ENCODE data around the gene MTUS2. TPM values are rescaled to one million over a fixed set of nuclear protein-coding genes. Genes with fewer than 3 reads are reported as not detected.

Gene MTUS2
- total RNA-seq, 1 donor from 2014 or later, result 0.67 TPM

DNA sequence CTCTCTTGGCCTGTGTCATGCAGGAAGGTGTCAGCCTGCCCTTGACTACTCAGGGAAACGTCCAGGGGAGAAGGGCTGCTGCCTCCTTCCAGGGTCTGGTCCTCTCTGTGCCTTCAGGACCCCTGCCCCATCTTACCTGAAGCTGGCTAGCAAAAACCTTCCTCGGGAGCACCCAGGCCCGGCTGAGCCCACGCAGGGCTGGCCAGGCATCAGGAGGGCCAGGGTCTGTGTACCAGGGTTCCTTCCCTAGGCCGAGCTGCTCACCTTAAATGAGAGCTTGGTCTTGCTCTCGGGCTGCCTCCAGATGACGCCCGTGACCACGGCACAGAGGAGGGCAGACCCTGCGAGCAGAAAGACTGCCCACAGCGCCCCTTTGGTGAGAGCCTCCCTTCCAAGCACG lies 696.7 kb downstream of the MTUS2 start:
- no peak overlapping the region for H3K4me3 Mint-ChIP-seq
- no peak overlapping the region for H3K27ac Mint-ChIP-seq
- H3K9me3 Mint-ChIP-seq, result no peaks in the 10 kb centered on the region
- H4K20me1 ChIP-seq (ENCODE audit: low read depth), result no peaks in the 10 kb centered on the region
- no peak overlapping the region for H3K9ac ChIP-seq
- H3K9me3 ChIP-seq (ENCODE audit: low read depth), result no peaks in the 10 kb centered on the region
- peaks cover 11% of the 10 kb centered on the region for H3K4me1 Mint-ChIP-seq
- no peaks in the 10 kb centered on the region for H3K27me3 Mint-ChIP-seq (ENCODE audit: insufficient read depth, low read depth)
- TF ChIP-seq EZH2 (IDR thresholded peaks at IDR 0.05) (no peak), CTCF (IDR thresholded peaks at IDR 0.05) (no peak), EZH2phosphoT487 (IDR thresholded peaks at IDR 0.05) (no peak)
- H3K27me3 ChIP-seq, result no peaks in the 10 kb centered on the region
- H3K4me2 ChIP-seq, result no peak overlapping the region
- no peaks in the 10 kb centered on the region for H3K36me3 ChIP-seq
- H3K79me2 ChIP-seq (ENCODE audit: low read depth), result no peaks in the 10 kb centered on the region
- H3K36me3 Mint-ChIP-seq, result peaks cover 34% of the 10 kb centered on the region
- no peak for DNase-seq (ENCODE audit: low spot score)
- H3K4me1 ChIP-seq, result no peaks in the 10 kb centered on the region
- H3F3A ChIP-seq (ENCODE audit: low read depth), result no peaks in the 10 kb centered on the region
- H2AFZ ChIP-seq (replicated peaks), result no peak overlapping the region
- H3K27ac ChIP-seq, result no peak overlapping the region
- no peak overlapping the region for H3K4me3 ChIP-seq

DNA sequence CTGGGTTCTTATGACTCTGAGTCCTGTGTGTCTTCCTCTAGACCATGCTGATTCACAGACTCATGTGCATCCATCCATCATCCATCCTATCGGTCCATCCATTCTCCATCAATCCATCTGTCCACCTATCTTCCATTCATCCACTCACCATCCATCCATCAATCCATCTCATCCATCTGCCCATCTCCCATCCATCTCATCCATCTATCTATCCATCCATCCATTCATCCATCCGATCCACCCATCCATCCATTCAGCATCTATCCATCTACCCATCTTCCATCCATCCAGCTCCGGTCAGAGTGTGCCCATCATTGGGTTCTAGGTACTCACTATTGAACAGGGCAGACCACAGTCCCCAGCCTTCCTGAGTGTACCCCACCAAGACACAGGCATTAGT lies 699.8 kb downstream of the MTUS2 start:
- Histone ChIP-seq H3K27me3 (no peaks in the 10 kb centered on the region), H3K9ac (no peak overlapping the region), H3F3A (ENCODE audit: low read depth) (no peaks in the 10 kb centered on the region), H4K20me1 (ENCODE audit: low read depth) (no peaks in the 10 kb centered on the region), H3K36me3 (no peaks in the 10 kb centered on the region), H3K79me2 (ENCODE audit: low read depth) (no peaks in the 10 kb centered on the region), H3K4me1 (no peaks in the 10 kb centered on the region), H3K27ac (no peak overlapping the region), H3K4me3 (no peak overlapping the region), H3K9me3 (ENCODE audit: low read depth) (no peaks in the 10 kb centered on the region), H2AFZ (replicated peaks) (no peak overlapping the region), H3K4me2 (no peak overlapping the region)
- Mint-ChIP-seq H3K9me3 (no peaks in the 10 kb centered on the region), H3K36me3 (peaks cover 38% of the 10 kb centered on the region), H3K4me3 (no peak overlapping the region), H3K27me3 (ENCODE audit: insufficient read depth, low read depth) (peaks cover 2% of the 10 kb centered on the region), H3K27ac (peak overlapping the region; percentile 0), H3K4me1 (peaks cover 17% of the 10 kb centered on the region)
- DNase-seq (ENCODE audit: low spot score), result no peak
- no peak for TF ChIP-seq EZH2 (IDR thresholded peaks at IDR 0.05)
- TF ChIP-seq CTCF (IDR thresholded peaks at IDR 0.05), result no peak
- no peak for TF ChIP-seq EZH2phosphoT487 (IDR thresholded peaks at IDR 0.05)

GRCh38 chr13:29520671-29521070 lies 700.5 kb downstream of the MTUS2 start:
- Histone ChIP-seq H3K27ac (no peak overlapping the region), H4K20me1 (ENCODE audit: low read depth) (no peaks in the 10 kb centered on the region), H3K4me3 (no peak overlapping the region), H3F3A (ENCODE audit: low read depth) (no peaks in the 10 kb centered on the region), H3K9ac (no peak overlapping the region), H3K27me3 (no peaks in the 10 kb centered on the region), H3K79me2 (ENCODE audit: low read depth) (no peaks in the 10 kb centered on the region), H3K4me2 (no peak overlapping the region), H3K9me3 (ENCODE audit: low read depth) (no peaks in the 10 kb centered on the region), H3K36me3 (no peaks in the 10 kb centered on the region), H2AFZ (replicated peaks) (no peak overlapping the region), H3K4me1 (no peaks in the 10 kb centered on the region)
- Mint-ChIP-seq H3K27me3 (ENCODE audit: insufficient read depth, low read depth) (peaks cover 2% of the 10 kb centered on the region), H3K36me3 (peaks cover 38% of the 10 kb centered on the region), H3K9me3 (no peaks in the 10 kb centered on the region), H3K27ac (no peak overlapping the region), H3K4me3 (no peak overlapping the region), H3K4me1 (peaks cover 17% of the 10 kb centered on the region)
- DNase-seq (ENCODE audit: low spot score), result no peak
- no peak for TF ChIP-seq EZH2phosphoT487 (IDR thresholded peaks at IDR 0.05)
- TF ChIP-seq EZH2 (IDR thresholded peaks at IDR 0.05), result no peak
- no peak for TF ChIP-seq CTCF (IDR thresholded peaks at IDR 0.05)

Measured in neural progenitor cell (in vitro differentiated cells).